HG03521 (cell line): ENCODE results near the gene ATP9B.
"Not testable (repeated sequence)": the region's sequence is repeated elsewhere in the genome, so short reads cannot be mapped to it uniquely, and the experiment has no call there.

Source experiments
- ATAC-seq: cut with Tn5 transposase; IDR thresholded peaks from one replicate; pipeline ENCODE4 v1.9.1; 2021; ENCODE audit warnings: mild to moderate bottlenecking, moderate library complexity; ENCODE audit not compliant: unreplicated experiment

The ATP9B gene

GRCh38 chr18:79071503-79072210, 2.5 kb downstream of the ATP9B start:
- no peak for ATAC-seq

- ATAC-seq: not testable (repeated sequence)
Measured at GRCh38 chr18:79072655-79073054, 3.5 kb downstream of the ATP9B start.

GRCh38 chr18:79077181-79077580, 8.0 kb downstream of the ATP9B start:
- no peak for ATAC-seq

- not testable (repeated sequence) for ATAC-seq
Measured at GRCh38 chr18:79078791-79079190, 9.6 kb downstream of the ATP9B start.

GRCh38 chr18:79092874-79093273, 23.7 kb downstream of the ATP9B start:
- no peak for ATAC-seq

- no peak for ATAC-seq
Measured at GRCh38 chr18:79093986-79094385, 24.8 kb downstream of the ATP9B start.

- ATAC-seq: no peak
Measured at GRCh38 chr18:79095216-79095615, 26.0 kb downstream of the ATP9B start.

GRCh38 chr18:79100944-79101343, 31.8 kb downstream of the ATP9B start:
- ATAC-seq: no peak

- no peak for ATAC-seq
Measured at GRCh38 chr18:79102886-79103285, 33.7 kb downstream of the ATP9B start.

- ATAC-seq: no peak
Measured at GRCh38 chr18:79104137-79104536, 34.9 kb downstream of the ATP9B start.

- ATAC-seq: no peak
Measured at GRCh38 chr18:79105455-79105854, 36.3 kb downstream of the ATP9B start.

GRCh38 chr18:79106084-79106483, 36.9 kb downstream of the ATP9B start:
- ATAC-seq: no peak

- no peak for ATAC-seq
Measured at GRCh38 chr18:79107886-79108285, 38.7 kb downstream of the ATP9B start.

- ATAC-seq: no peak
Measured at GRCh38 chr18:79108549-79109215, 39.5 kb downstream of the ATP9B start.

GRCh38 chr18:79111483-79111882, 42.3 kb downstream of the ATP9B start:
- ATAC-seq: no peak

GRCh38 chr18:79117385-79117784, 48.2 kb downstream of the ATP9B start:
- no peak for ATAC-seq

GRCh38 chr18:79117788-79118187, 48.6 kb downstream of the ATP9B start:
- no peak for ATAC-seq

- ATAC-seq: no peak
Measured at GRCh38 chr18:79118797-79119196, 49.6 kb downstream of the ATP9B start.

- no peak for ATAC-seq
Measured at GRCh38 chr18:79121746-79122474, 52.7 kb downstream of the ATP9B start.

GRCh38 chr18:79123948-79124347, 54.8 kb downstream of the ATP9B start:
- no peak for ATAC-seq

GRCh38 chr18:79129120-79129519, 59.9 kb downstream of the ATP9B start:
- ATAC-seq: no peak

- no peak for ATAC-seq
Measured at GRCh38 chr18:79133724-79134123, 64.5 kb downstream of the ATP9B start.
